Stimulated activated CD4-positive, alpha-beta T cell treated with anti-CD3 and anti-CD28 coated beads, Interleukin-4, amount 100 ng/mL, for 48 hours (primary cell): Measurements from ENCODE around the gene APOBEC3H.
"Not testable (repeated sequence)": the region's sequence is repeated elsewhere in the genome, so short reads cannot be mapped to it uniquely, and the experiment has no call there.

Source experiments
- DNase-seq, 2 donors: peaks; one replicate each; pipeline ENCODE4 v3.0.0-alpha.2; 2020; ENCODE audit warnings: low read depth in 2 of 2

APOBEC3H gene

GRCh38 chr22:39097098-39098020 lies at the start of gene APOBEC3H:
TSS of gene APOBEC3H (plus strand) at chr22:39097244. CDS start at chr22:39100279, 3,035 bp downstream.
- DNase-seq = no peak

GRCh38 chr22:39049486-39049885 lies 47.6 kb upstream of the APOBEC3H start:
- not testable (repeated sequence) for DNase-seq

- DNase-seq = not testable (repeated sequence)
Observed at GRCh38 chr22:39051844-39052495, 45.1 kb upstream of the APOBEC3H start.

- DNase-seq = no peak
Observed at GRCh38 chr22:39055658-39056057, 41.4 kb upstream of the APOBEC3H start.

- not testable (repeated sequence) for DNase-seq
Observed at GRCh38 chr22:39061290-39061689, 35.8 kb upstream of the APOBEC3H start.

- DNase-seq = not testable (repeated sequence)
Observed at GRCh38 chr22:39061951-39062350, 35.1 kb upstream of the APOBEC3H start.

- DNase-seq = not testable (repeated sequence)
Observed at GRCh38 chr22:39063904-39064303, 33.1 kb upstream of the APOBEC3H start.

GRCh38 chr22:39066442-39067276 lies 30.4 kb upstream of the APOBEC3H start:
- DNase-seq = not testable (repeated sequence)

- DNase-seq = no peak
Observed at GRCh38 chr22:39068033-39068785, 28.8 kb upstream of the APOBEC3H start.

- no peak for DNase-seq
Observed at GRCh38 chr22:39070186-39070585, 26.9 kb upstream of the APOBEC3H start.

- not testable (repeated sequence) for DNase-seq
Observed at GRCh38 chr22:39072581-39072981, 24.5 kb upstream of the APOBEC3H start.

- no peak for DNase-seq
Observed at GRCh38 chr22:39073981-39074380, 23.1 kb upstream of the APOBEC3H start.

- not testable (repeated sequence) for DNase-seq
Observed at GRCh38 chr22:39076155-39077025, 20.7 kb upstream of the APOBEC3H start.

- DNase-seq = peak in 1 of 2 donors; percentile 42
Observed at GRCh38 chr22:39077026-39077840, 19.8 kb upstream of the APOBEC3H start, which contains the start of gene APOBEC3G. TSS of gene APOBEC3G (plus strand) at chr22:39077275. CDS start at chr22:39077362, 87 bp downstream.

GRCh38 chr22:39077912-39078311 lies 19.1 kb upstream of the APOBEC3H start:
- not testable (repeated sequence) for DNase-seq

- no peak for DNase-seq
Observed at GRCh38 chr22:39078329-39078728, 18.7 kb upstream of the APOBEC3H start.

- DNase-seq = not testable (repeated sequence)
Observed at GRCh38 chr22:39079054-39079637, 17.9 kb upstream of the APOBEC3H start.

- DNase-seq = no peak
Observed at GRCh38 chr22:39080052-39080762, 16.8 kb upstream of the APOBEC3H start.
